ENCODE results near the gene TNFRSF6B.

TNFRSF6B gene

GRCh38 chr20:63686492-63687321, 9.7 kb upstream of the TNFRSF6B start:
- DNase-seq (ENCODE audit: low read depth): no peak

GRCh38 chr20:63687419-63688178, 8.9 kb upstream of the TNFRSF6B start:
- DNase-seq (ENCODE audit: low read depth): no peak

GRCh38 chr20:63688228-63689045, 8.0 kb upstream of the TNFRSF6B start:
- DNase-seq (ENCODE audit: low read depth): no peak

- no peak for DNase-seq (ENCODE audit: low read depth)
Measured at GRCh38 chr20:63689046-63690002, 7.1 kb upstream of the TNFRSF6B start.

- no peak for DNase-seq (ENCODE audit: low read depth)
Measured at GRCh38 chr20:63690003-63690897, 6.2 kb upstream of the TNFRSF6B start.

GRCh38 chr20:63690898-63691710, 5.3 kb upstream of the TNFRSF6B start:
- no peak for DNase-seq (ENCODE audit: low read depth)

GRCh38 chr20:63691711-63692435, 4.6 kb upstream of the TNFRSF6B start:
- DNase-seq (ENCODE audit: low read depth): no peak

- DNase-seq (ENCODE audit: low read depth): no peak
Measured at GRCh38 chr20:63692436-63693082, 3.9 kb upstream of the TNFRSF6B start.

- DNase-seq (ENCODE audit: low read depth): no peak
Measured at GRCh38 chr20:63693083-63693732, 3.2 kb upstream of the TNFRSF6B start.

GRCh38 chr20:63693733-63694583, 2.5 kb upstream of the TNFRSF6B start:
- no peak for DNase-seq (ENCODE audit: low read depth)

GRCh38 chr20:63694584-63695423, 1.6 kb upstream of the TNFRSF6B start:
- DNase-seq (ENCODE audit: low read depth): no peak

- no peak for DNase-seq (ENCODE audit: low read depth)
Measured at GRCh38 chr20:63695424-63696305, 787 bp upstream of the TNFRSF6B start.

- DNase-seq (ENCODE audit: low read depth): no peak
Measured at GRCh38 chr20:63696306-63696627, 185 bp upstream of the TNFRSF6B start.

GRCh38 chr20:63697357-63697867, 960 bp downstream of the TNFRSF6B start:
- no peak for DNase-seq (ENCODE audit: low read depth)

Data from activated T-helper 1 cell treated with Interleukin-2 at 50 U/mL for 16 hours (primary cell).